ENCODE data around the gene GANAB. TPM values are rescaled to one million over a fixed set of nuclear protein-coding genes. Genes with fewer than 3 reads are reported as not detected.
A peak's percentile ranks its signal among the peaks of the same experiment; 100 is the strongest.
"Not testable (repeated sequence)": the region's sequence is repeated elsewhere in the genome, so short reads cannot be mapped to it uniquely, and the experiment has no call there.

GANAB gene
- total RNA-seq, 2 donors from 2014 or later, result 226 to 266 TPM

GRCh38 chr11:62676698-62677097, 30.3 kb upstream of the GANAB start:
- no peak for ATAC-seq (replicated peaks)
- peak overlapping the region; percentile 79 for H3K4me3 Mint-ChIP-seq
- H3K36me3 Mint-ChIP-seq (ENCODE audit: low read depth), result peaks cover 67% of the 10 kb centered on the region
- H3K27ac Mint-ChIP-seq, result peak overlapping the region; percentile 37
- no peaks in the 10 kb centered on the region for H3K9me3 Mint-ChIP-seq
- H3K4me1 Mint-ChIP-seq, result peaks cover 25% of the 10 kb centered on the region
- no peaks in the 10 kb centered on the region for H3K27me3 Mint-ChIP-seq

GRCh38 chr11:62675415-62675814, 29.0 kb upstream of the GANAB start:
- not testable (repeated sequence) for H3K9me3 Mint-ChIP-seq; H3K27me3 Mint-ChIP-seq; ATAC-seq (replicated peaks); H3K4me3 Mint-ChIP-seq; H3K27ac Mint-ChIP-seq
- Mint-ChIP-seq H3K4me1 (peaks cover 20% of the 10 kb centered on the region), H3K36me3 (ENCODE audit: low read depth) (peaks cover 80% of the 10 kb centered on the region)

DNA sequence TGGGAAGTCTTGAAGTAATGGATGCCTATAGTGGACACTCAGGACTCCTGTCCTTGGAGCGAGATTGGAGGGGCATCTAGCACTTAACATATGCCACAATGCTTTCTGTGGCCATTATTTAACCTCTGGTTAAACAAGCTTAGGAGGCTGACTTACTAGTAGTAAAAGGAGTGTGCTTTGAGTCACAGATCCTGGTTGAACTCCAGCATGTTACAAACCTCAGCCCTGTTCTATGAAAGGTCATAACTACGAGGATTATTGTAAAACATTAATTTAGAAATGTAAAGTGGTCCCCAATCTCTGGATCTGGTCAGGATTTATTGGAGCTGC, 26.7 kb upstream of the GANAB start:
- no peak for ATAC-seq (replicated peaks)
- H3K4me1 Mint-ChIP-seq, result peaks cover 26% of the 10 kb centered on the region
- H3K9me3 Mint-ChIP-seq, result no peaks in the 10 kb centered on the region
- H3K27ac Mint-ChIP-seq, result no peak overlapping the region
- H3K4me3 Mint-ChIP-seq, result peak overlapping the region; percentile 99
- peaks cover 93% of the 10 kb centered on the region for H3K36me3 Mint-ChIP-seq (ENCODE audit: low read depth)
- no peaks in the 10 kb centered on the region for H3K27me3 Mint-ChIP-seq

GRCh38 chr11:62671608-62672389, 25.4 kb upstream of the GANAB start, which contains the start of the genes LBHD1 and UQCC3:
TSS of gene LBHD1 (minus strand) at chr11:62672267. CDS start at chr11:62670031, 2,236 bp downstream.
TSS of gene UQCC3 (plus strand) at chr11:62671673. CDS start at chr11:62671746, 73 bp downstream.
- peaks cover 20% of the 10 kb centered on the region for H3K4me1 Mint-ChIP-seq

DNA sequence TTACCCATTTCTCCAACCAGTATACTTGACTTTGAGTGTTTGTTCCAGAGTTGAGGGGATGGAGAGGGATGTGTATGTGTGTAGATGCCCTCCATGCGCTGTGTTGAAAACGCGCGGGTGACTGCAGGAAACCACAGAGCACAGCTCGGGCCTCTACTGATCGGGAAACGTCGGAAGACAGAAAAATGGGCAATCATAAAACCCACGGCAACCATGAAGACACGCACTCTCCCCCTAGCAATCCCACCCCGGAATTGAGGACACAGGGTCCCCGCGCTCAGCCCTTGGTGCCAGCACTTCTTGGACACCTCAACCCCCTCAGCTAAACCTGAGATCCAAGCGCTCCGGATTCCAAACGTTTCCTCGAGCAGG, 24.8 kb upstream of the GANAB start:
- H3K36me3 Mint-ChIP-seq (ENCODE audit: low read depth), result peaks cover 93% of the 10 kb centered on the region
- H3K27ac Mint-ChIP-seq, result peak overlapping the region; percentile 98
- ATAC-seq (replicated peaks), result peak; percentile 27
- H3K4me3 Mint-ChIP-seq, result peak overlapping the region; percentile 99
- peaks cover 19% of the 10 kb centered on the region for H3K4me1 Mint-ChIP-seq
- H3K9me3 Mint-ChIP-seq, result no peaks in the 10 kb centered on the region
- no peaks in the 10 kb centered on the region for H3K27me3 Mint-ChIP-seq

More at GRCh38 chr11:62671608-62672389, 25.4 kb upstream of the GANAB start, which contains the start of the genes LBHD1 and UQCC3:
- H3K9me3 Mint-ChIP-seq, result no peaks in the 10 kb centered on the region
- peaks cover 93% of the 10 kb centered on the region for H3K36me3 Mint-ChIP-seq (ENCODE audit: low read depth)
- H3K27ac Mint-ChIP-seq, result peak within 1 kb of the TSS; percentile 98
- peak within 1 kb of the TSS; percentile 99 for H3K4me3 Mint-ChIP-seq
- ATAC-seq (replicated peaks), result peak; percentile 89
- H3K27me3 Mint-ChIP-seq, result no peaks in the 10 kb centered on the region

DNA sequence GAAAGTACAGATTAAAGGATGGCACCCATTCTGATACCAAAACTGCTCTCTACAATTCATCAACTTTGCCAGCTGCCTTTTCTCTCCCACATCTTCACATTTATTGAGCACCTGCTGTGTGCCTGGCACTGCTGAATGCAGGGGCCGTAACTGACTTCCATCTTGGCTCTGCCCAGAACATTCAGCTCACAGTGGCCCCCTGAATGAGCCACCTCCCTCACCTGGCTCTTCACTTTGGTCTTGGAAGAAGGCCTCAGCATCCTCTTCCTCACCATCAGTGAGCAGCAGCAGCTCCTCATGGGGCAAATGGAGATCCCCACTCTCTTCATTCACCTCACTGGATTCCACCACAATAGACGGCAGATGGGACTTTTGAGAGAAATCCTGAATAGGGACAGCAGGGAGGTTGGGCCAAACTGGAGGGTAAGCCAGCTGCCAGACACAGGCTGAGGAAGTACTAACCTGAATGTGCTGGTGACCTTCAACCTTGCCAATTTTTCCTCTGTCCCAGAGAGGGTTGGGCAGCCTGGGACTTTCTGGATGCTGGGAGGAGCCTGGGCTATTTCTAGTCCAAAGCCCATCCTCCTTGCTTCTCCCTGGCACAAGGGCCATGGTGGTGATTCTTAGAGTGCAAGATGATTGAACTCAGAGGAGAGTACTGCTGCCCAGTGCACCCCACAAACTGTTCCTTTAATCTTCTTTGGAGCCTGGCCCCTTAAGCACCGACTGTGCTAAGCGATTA, 23.2 kb upstream of the GANAB start:
- H3K27me3 Mint-ChIP-seq, result no peaks in the 10 kb centered on the region
- no peaks in the 10 kb centered on the region for H3K9me3 Mint-ChIP-seq

GRCh38 chr11:62667460-62667859, 21.0 kb upstream of the GANAB start:
- ATAC-seq (replicated peaks), result no peak
- Mint-ChIP-seq H3K4me3 (peak overlapping the region; percentile 89), H3K27me3 (no peaks in the 10 kb centered on the region), H3K36me3 (ENCODE audit: low read depth) (peaks cover 100% of the 10 kb centered on the region), H3K9me3 (no peaks in the 10 kb centered on the region), H3K4me1 (peaks cover 13% of the 10 kb centered on the region), H3K27ac (peak overlapping the region; percentile 82)

More for the DNA sequence above, 23.2 kb upstream of the GANAB start:
- Mint-ChIP-seq H3K4me1 (peaks cover 14% of the 10 kb centered on the region), H3K27ac (peak overlapping the region; percentile 98), H3K36me3 (ENCODE audit: low read depth) (peaks cover 96% of the 10 kb centered on the region), H3K4me3 (peak overlapping the region; percentile 99)
- no peak for ATAC-seq (replicated peaks)

GRCh38 chr11:62666259-62666926, 20.0 kb upstream of the GANAB start:
- peak overlapping the region; percentile 82 for H3K27ac Mint-ChIP-seq
- peaks cover 100% of the 10 kb centered on the region for H3K36me3 Mint-ChIP-seq (ENCODE audit: low read depth)
- peak overlapping the region; percentile 89 for H3K4me3 Mint-ChIP-seq
- no peaks in the 10 kb centered on the region for H3K9me3 Mint-ChIP-seq
- H3K27me3 Mint-ChIP-seq, result no peaks in the 10 kb centered on the region
- ATAC-seq (replicated peaks), result no peak
- peaks cover 13% of the 10 kb centered on the region for H3K4me1 Mint-ChIP-seq

GRCh38 chr11:62665599-62666258, 19.3 kb upstream of the GANAB start:
- Mint-ChIP-seq H3K27ac (peak overlapping the region; percentile 82), H3K36me3 (ENCODE audit: low read depth) (peaks cover 100% of the 10 kb centered on the region), H3K9me3 (no peaks in the 10 kb centered on the region), H3K4me3 (peak overlapping the region; percentile 89), H3K4me1 (peaks cover 13% of the 10 kb centered on the region), H3K27me3 (no peaks in the 10 kb centered on the region)
- ATAC-seq (replicated peaks), result peak; percentile 32

DNA sequence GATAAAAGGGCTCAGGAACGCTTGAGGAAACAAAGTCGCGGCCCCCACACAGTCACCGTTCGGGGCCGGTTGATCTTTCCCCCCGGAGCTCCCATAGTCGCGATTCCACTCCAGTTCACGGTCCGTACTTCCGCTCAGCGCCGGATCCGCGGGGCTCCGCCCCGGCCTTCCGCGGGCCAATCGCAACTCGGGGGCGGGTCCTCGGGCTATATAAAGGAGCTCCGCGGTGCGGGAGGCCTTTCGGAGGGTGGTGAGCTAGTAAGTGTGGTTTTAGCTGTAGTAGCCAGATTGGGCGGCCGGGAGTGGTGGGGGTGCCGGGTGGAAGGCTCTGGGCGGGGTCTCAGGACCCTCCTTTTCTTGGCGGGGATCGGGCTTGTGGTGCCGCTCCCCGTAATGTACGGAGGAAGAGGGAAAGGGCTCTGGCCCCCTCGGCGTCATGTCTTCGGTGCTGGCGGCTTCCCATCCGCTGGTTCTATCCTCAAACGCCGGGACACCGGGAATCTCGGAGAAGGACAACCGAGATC, 18.7 kb upstream of the GANAB start, which contains the start of the genes C11orf98 and CSKMT:
C11orf98 (minus strand) TSS at position 136 of the 524 bp plus-strand sequence; CDS start at position 95, 41 bp downstream.
CSKMT (plus strand) TSS at position 238 of the 524 bp plus-strand sequence. CDS start 568 bp downstream, outside the sequence.
- peak; percentile 96 for ATAC-seq (replicated peaks)
- no peaks in the 10 kb centered on the region for H3K27me3 Mint-ChIP-seq
- no peaks in the 10 kb centered on the region for H3K9me3 Mint-ChIP-seq
- H3K4me3 Mint-ChIP-seq, result peak within 1 kb of the TSS; percentile 89
- peaks cover 96% of the 10 kb centered on the region for H3K36me3 Mint-ChIP-seq (ENCODE audit: low read depth)
- H3K27ac Mint-ChIP-seq, result peak within 1 kb of the TSS; percentile 82
- peaks cover 13% of the 10 kb centered on the region for H3K4me1 Mint-ChIP-seq

GRCh38 chr11:62664405-62665074, 18.1 kb upstream of the GANAB start:
- Mint-ChIP-seq H3K4me1 (peaks cover 10% of the 10 kb centered on the region), H3K27ac (peak overlapping the region; percentile 82), H3K27me3 (no peaks in the 10 kb centered on the region), H3K36me3 (ENCODE audit: low read depth) (peaks cover 90% of the 10 kb centered on the region), H3K9me3 (no peaks in the 10 kb centered on the region), H3K4me3 (peak overlapping the region; percentile 89)
- ATAC-seq (replicated peaks), result peak; percentile 41

- no peaks in the 10 kb centered on the region for H3K9me3 Mint-ChIP-seq
- no peak for ATAC-seq (replicated peaks)
- H3K27ac Mint-ChIP-seq, result no peak overlapping the region
- H3K4me1 Mint-ChIP-seq, result peaks cover 11% of the 10 kb centered on the region
- no peaks in the 10 kb centered on the region for H3K27me3 Mint-ChIP-seq
- peaks cover 22% of the 10 kb centered on the region for H3K36me3 Mint-ChIP-seq (ENCODE audit: low read depth)
- H3K4me3 Mint-ChIP-seq, result no peak overlapping the region
Measured at GRCh38 chr11:62656796-62657429, 10.5 kb upstream of the GANAB start.

GRCh38 chr11:62654297-62654696, 7.9 kb upstream of the GANAB start:
- H3K4me3 Mint-ChIP-seq, result peak overlapping the region; percentile 94
- H3K27ac Mint-ChIP-seq, result peak overlapping the region; percentile 98

More at GRCh38 chr11:62654297-62654696, 7.9 kb upstream of the GANAB start:
- peaks cover 14% of the 10 kb centered on the region for H3K36me3 Mint-ChIP-seq (ENCODE audit: low read depth)
- no peak for ATAC-seq (replicated peaks)
- peaks cover 11% of the 10 kb centered on the region for H3K4me1 Mint-ChIP-seq
- H3K9me3 Mint-ChIP-seq, result no peaks in the 10 kb centered on the region
- no peaks in the 10 kb centered on the region for H3K27me3 Mint-ChIP-seq
